Loucy (cell line): ENCODE measurements around the gene CYP27B1.

Experiments used
- EZH2phosphoT487 ChIP-seq: fragments of 200-600 bp; IDR thresholded peaks from 2 replicates; pipeline ENCODE4 v1.6.1; 2018; ENCODE audit warnings: antibody characterized with exemption, mild to moderate bottlenecking, moderate library complexity, borderline replicate concordance
- TF ChIP-seq, protein P1 (sequence below): fragments of 200-600 bp; sonication (generic); conservative IDR thresholded peaks from 2 replicates; pipeline ENCODE4 v1.5.1; 2014; ENCODE audit warnings: mild to moderate bottlenecking, antibody characterized with exemption, low read length

DNA sequence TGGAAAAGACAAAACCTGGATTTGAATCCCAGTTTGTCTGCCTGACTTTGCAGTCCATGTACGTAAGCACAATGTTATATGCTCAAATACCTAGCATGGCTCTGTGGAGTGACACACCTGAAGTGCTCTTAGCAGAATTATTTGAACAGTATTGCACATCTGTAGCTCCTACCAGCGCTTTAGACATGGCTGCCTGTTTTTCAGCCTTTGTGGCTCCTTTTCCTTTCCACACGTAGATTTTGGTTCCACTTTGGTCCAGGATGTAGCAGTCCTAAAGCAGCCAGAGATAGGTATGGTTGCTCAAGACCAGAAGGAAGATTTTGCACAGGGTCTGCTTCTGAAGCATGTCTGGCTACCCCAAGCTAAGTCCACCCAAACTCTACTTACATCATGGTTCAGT, 42.5 kb upstream of the CYP27B1 start:
- TF ChIP-seq, protein P1, sequence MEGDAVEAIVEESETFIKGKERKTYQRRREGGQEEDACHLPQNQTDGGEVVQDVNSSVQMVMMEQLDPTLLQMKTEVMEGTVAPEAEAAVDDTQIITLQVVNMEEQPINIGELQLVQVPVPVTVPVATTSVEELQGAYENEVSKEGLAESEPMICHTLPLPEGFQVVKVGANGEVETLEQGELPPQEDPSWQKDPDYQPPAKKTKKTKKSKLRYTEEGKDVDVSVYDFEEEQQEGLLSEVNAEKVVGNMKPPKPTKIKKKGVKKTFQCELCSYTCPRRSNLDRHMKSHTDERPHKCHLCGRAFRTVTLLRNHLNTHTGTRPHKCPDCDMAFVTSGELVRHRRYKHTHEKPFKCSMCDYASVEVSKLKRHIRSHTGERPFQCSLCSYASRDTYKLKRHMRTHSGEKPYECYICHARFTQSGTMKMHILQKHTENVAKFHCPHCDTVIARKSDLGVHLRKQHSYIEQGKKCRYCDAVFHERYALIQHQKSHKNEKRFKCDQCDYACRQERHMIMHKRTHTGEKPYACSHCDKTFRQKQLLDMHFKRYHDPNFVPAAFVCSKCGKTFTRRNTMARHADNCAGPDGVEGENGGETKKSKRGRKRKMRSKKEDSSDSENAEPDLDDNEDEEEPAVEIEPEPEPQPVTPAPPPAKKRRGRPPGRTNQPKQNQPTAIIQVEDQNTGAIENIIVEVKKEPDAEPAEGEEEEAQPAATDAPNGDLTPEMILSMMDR: no peak
- no peak for TF ChIP-seq EZH2phosphoT487
